ENCODE measurements around the gene SLC25A36.

GRCh38 chr3:141000686-141001085, 59.0 kb downstream of the SLC25A36 start:
- TF ChIP-seq CTCF (IDR thresholded peaks at IDR 0.05), result no peak
- no peak for TF ChIP-seq POLR2A (IDR thresholded peaks at IDR 0.05)
- no peak for TF ChIP-seq EP300 (IDR thresholded peaks at IDR 0.05)
- TF ChIP-seq POLR2AphosphoS5 (IDR thresholded peaks at IDR 0.05), result no peak
